Stimulated activated memory B cell treated with anti-CD40 and anti-IgM and Interleukin-4, amounts not matched to agents 10 μg/mL and 1 μg/mL and 100 μg/mL, for 72 hours (primary cell): ENCODE measurements around the gene FAM83G.
"Not testable (repeated sequence)": the region's sequence is repeated elsewhere in the genome, so short reads cannot be mapped to it uniquely, and the experiment has no call there.

ENCODE experiments used
- ATAC-seq: fragments of 150-1000 bp; cut with Tn5 transposase; 2 replicates; pipeline ENCODE4 v1.10.0; 2021
- H3K27ac Mint-ChIP-seq: one replicate; pipeline ENCODE4 v1.8.0; 2022; ENCODE audit warnings: mild to moderate bottlenecking, mixed read lengths
- H3K27me3 Mint-ChIP-seq: one replicate; pipeline ENCODE4 v1.8.0; 2022; ENCODE audit warnings: mixed read lengths
- H3K36me3 Mint-ChIP-seq: one replicate; pipeline ENCODE4 v1.8.0; 2022; ENCODE audit warnings: mixed read lengths
- H3K4me1 Mint-ChIP-seq: one replicate; pipeline ENCODE4 v1.8.0; 2022; ENCODE audit warnings: mixed read lengths
- H3K4me3 Mint-ChIP-seq: one replicate; pipeline ENCODE4 v1.8.0; 2022; ENCODE audit warnings: mild to moderate bottlenecking, moderate library complexity, mixed read lengths
- H3K9me3 Mint-ChIP-seq: one replicate; pipeline ENCODE4 v1.8.0; 2022; ENCODE audit warnings: mixed read lengths

The FAM83G gene

DNA sequence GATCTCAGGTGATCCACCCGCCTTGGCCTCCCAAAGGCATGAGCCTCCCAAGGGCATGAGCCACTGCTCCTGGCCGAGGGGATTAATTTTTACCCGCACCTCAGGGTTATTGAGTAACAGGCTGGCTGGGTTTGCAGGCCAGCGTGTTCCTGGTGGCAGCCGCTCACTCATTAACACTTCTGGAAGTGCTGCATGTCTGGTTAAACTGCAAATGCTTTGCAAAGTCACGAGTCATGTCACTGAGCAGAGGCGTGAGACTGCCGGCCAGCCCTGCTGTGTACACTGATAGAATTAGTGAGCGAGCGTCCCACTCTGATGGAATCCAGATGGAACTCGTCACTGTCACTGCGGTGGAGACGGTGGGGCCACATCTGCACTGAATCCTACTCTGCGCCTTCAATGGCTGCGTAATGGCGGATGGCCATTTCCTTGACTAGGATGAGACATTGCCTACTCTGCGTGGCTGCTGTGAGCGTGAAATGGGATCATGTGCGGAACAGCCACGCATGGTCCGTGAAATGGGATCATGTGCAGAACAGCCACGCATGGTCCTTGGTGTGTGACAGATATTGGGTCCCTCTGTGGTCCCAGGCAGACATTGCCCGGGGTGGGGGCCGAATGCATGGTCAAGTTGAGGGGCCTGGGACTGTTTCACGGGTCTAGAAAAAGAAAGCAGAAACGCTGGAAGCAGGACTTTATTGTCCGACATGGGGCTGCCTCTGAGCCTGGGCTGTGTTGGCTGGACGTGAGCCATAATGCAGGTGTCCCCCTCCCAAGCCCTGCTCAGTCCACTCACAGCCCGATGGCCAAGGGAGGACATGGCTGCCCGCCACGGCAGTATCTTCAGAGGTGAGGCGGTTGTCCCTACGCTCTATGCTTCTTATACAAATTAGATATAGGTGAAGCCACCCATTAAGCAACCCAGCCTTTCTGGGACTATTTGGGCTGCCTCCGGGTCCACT lies 53.3 kb downstream of the FAM83G start:
- Mint-ChIP-seq H3K27ac (no peak overlapping the region), H3K27me3 (peaks cover 36% of the 10 kb centered on the region), H3K9me3 (no peaks in the 10 kb centered on the region), H3K36me3 (no peaks in the 10 kb centered on the region), H3K4me3 (no peak overlapping the region), H3K4me1 (peaks cover 6% of the 10 kb centered on the region)
- ATAC-seq: no peak

DNA sequence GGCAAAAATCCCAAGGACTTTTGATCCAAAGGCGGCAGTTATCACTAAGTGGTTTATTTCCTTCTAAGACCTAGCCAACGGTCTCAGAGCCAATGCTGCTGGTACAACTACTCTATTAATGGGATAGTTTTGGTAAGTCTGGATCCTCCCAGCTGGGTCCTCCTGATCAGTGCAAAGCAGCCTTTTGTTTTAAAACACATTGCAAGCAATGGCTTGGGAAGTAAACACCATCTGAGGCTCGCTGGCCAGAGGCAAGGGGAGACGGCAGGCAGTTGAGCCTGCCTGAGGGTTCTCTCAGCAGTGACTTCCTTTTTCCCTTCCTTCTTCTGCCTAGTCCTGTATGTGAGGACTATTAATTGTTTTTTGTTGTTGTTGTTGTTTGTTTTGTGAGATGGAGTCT lies 54.2 kb downstream of the FAM83G start:
- no peaks in the 10 kb centered on the region for H3K36me3 Mint-ChIP-seq

DNA sequence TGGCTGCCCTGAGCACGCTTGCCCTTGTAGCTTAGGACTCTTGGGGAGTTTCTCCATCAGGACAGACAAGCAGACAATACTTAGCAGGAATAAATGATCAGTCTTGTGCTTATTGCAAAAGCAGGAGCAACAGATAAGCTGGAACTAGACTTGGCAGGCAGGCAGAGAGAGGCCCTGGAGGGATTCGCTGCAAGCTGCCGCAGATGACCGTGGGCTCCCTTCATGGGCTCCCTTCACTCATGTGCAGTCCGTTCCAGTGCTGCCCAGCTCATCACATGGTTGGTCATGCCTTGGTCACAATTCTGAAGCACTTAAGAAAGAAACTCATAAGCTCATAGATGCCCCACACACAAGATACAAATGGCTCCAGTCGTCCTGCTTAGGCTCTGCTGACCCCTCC lies 55.0 kb downstream of the FAM83G start:
- H3K27me3 Mint-ChIP-seq: peaks cover 49% of the 10 kb centered on the region
- H3K9me3 Mint-ChIP-seq: no peaks in the 10 kb centered on the region
- no peak for ATAC-seq
- H3K4me3 Mint-ChIP-seq: no peak overlapping the region
- H3K4me1 Mint-ChIP-seq: peaks cover 6% of the 10 kb centered on the region
- H3K27ac Mint-ChIP-seq: no peak overlapping the region
- H3K36me3 Mint-ChIP-seq: no peaks in the 10 kb centered on the region

More for the DNA sequence above, 54.2 kb downstream of the FAM83G start:
- H3K27ac Mint-ChIP-seq: no peak overlapping the region
- no peak for ATAC-seq
- H3K27me3 Mint-ChIP-seq: peaks cover 43% of the 10 kb centered on the region
- peaks cover 2% of the 10 kb centered on the region for H3K4me1 Mint-ChIP-seq
- no peak overlapping the region for H3K4me3 Mint-ChIP-seq
- H3K9me3 Mint-ChIP-seq: no peaks in the 10 kb centered on the region

DNA sequence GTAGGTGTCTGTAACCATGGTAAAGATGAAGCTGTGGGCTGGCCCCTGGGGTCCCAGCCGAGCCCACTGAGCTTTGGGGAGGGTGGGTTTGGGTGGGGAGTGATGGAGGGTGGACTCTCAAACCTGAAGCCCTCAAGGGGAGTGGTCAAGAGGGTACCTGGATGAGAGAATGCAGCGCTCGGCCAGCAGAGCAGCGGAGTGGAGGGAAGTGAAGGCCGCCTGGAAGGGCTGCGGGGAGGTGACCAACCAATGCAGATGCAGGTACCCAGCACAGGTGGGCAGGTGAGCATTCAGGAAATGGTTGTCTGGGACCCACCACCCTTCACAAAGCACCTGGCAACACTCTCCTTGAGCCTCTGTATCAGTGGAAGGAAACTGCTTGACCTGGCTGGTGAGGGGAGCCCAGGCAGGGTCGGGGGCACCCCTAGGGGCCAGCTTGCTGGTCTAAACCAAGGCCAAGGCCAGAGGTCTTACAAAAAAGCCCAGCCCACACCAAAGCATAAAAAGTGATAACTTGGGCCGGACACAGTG lies 56.0 kb downstream of the FAM83G start:
- no peaks in the 10 kb centered on the region for H3K9me3 Mint-ChIP-seq
- H3K4me3 Mint-ChIP-seq: no peak overlapping the region
- peaks cover 13% of the 10 kb centered on the region for H3K4me1 Mint-ChIP-seq
- peaks cover 49% of the 10 kb centered on the region for H3K27me3 Mint-ChIP-seq
- ATAC-seq: no peak
- H3K27ac Mint-ChIP-seq: no peak overlapping the region
- H3K36me3 Mint-ChIP-seq: no peaks in the 10 kb centered on the region

GRCh38 chr17:18947866-18948265 lies 56.7 kb downstream of the FAM83G start:
- Mint-ChIP-seq H3K27ac (peak overlapping the region; percentile 26), H3K4me1 (peaks cover 13% of the 10 kb centered on the region), H3K36me3 (no peaks in the 10 kb centered on the region), H3K27me3 (peaks cover 49% of the 10 kb centered on the region), H3K9me3 (no peaks in the 10 kb centered on the region), H3K4me3 (no peak overlapping the region)
- ATAC-seq: no peak

DNA sequence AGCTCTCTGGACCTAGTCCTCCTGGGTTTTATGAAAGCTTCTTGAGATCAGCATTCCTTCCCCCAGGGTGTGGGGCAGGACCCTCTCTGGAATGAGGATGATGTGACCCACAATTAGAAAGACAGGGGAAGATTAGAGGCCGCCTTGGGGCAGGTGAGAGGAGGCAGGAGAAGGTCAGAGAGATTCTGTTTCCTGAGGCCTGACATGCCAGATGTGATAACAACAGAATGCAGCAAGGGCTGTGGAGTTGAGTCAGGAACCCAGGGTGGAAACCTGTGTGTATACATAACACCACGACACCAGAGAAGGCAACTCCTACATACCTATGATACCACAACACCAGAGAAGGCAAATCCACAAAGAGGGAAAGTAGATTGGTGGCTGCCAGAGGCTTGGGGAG lies 58.0 kb downstream of the FAM83G start:
- Mint-ChIP-seq H3K4me3 (no peak overlapping the region), H3K4me1 (peaks cover 13% of the 10 kb centered on the region), H3K9me3 (no peaks in the 10 kb centered on the region), H3K36me3 (no peaks in the 10 kb centered on the region), H3K27ac (no peak overlapping the region), H3K27me3 (peaks cover 58% of the 10 kb centered on the region)
- ATAC-seq: no peak

DNA sequence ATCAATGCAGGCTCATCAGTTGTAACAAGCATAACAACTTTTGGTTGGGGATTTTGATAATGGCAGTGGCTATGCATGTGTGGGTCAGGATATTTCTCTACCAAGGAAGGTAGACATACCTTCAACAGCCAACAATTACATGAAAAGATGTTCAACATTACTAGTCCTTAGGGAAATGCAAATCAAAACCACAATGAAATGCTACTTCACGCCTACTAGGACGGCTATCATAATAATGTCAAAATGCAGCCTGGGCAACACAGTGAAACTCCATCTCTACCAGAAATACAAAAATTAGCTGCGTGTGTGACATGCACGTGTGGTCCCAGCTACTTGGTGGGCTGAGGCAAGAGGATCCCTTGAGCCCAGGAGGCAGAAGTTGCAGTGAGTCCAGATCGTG lies 59.9 kb downstream of the FAM83G start:
- H3K27ac Mint-ChIP-seq: no peak overlapping the region
- no peak overlapping the region for H3K4me3 Mint-ChIP-seq
- no peaks in the 10 kb centered on the region for H3K36me3 Mint-ChIP-seq
- H3K27me3 Mint-ChIP-seq: peaks cover 61% of the 10 kb centered on the region
- no peaks in the 10 kb centered on the region for H3K9me3 Mint-ChIP-seq
- H3K4me1 Mint-ChIP-seq: peaks cover 13% of the 10 kb centered on the region
- ATAC-seq: peak; percentile 56

DNA sequence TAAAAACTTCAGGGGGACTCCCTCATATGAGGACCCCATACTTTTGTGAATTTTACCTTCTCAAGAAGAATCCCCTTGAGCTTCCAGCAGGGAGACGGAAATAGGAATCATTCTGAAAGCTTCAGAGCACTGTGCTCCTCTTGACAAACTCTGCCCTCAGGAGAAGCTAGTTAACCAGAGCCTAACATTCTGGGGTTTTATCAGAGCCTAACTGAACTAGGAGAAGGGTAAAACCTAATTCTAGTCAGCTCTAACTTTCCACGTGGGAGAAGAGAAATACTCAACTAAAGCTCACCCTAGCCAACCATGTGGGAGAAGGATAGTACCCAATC lies 65.9 kb downstream of the FAM83G start:
- no peak for ATAC-seq
- H3K4me1 Mint-ChIP-seq: peaks cover 2% of the 10 kb centered on the region
- H3K27ac Mint-ChIP-seq: no peak overlapping the region
- no peaks in the 10 kb centered on the region for H3K9me3 Mint-ChIP-seq
- peaks cover 36% of the 10 kb centered on the region for H3K27me3 Mint-ChIP-seq
- no peak overlapping the region for H3K4me3 Mint-ChIP-seq
- H3K36me3 Mint-ChIP-seq: no peaks in the 10 kb centered on the region

DNA sequence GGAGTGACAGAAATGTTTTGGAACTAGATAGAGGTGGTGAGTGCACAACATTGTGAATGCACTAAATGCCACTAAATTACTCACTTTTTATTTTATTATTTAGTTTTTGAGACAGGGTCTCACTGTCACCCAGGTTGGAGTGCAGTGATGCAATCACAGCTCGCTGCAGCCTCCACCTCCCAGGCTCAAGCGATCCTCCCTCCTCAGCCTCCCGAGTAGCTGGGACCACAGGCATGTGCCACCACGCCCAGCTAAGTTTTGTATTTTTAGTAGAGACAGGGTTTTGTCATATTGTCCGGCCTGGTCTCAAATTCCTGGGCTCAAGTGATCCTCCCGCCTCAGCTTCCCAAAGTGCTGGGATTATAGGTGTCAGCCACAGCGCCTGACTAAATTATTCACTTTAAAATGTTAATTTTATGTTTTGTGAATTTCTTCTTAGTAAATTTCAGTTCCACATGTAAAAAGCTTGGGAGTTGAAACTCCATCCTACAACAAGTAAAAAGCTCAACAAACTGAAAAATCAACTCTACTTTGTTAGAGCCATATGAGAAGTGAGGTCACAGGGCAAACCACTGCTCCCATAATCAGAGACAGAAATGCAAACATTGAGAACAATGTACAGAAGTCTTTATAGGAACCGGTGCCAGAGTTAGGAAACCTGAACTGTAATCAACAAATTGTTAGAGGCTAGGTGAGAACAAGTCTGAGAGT lies 66.4 kb downstream of the FAM83G start:
- no peak for ATAC-seq
- Mint-ChIP-seq H3K36me3 (no peaks in the 10 kb centered on the region), H3K27me3 (peaks cover 38% of the 10 kb centered on the region), H3K27ac (no peak overlapping the region), H3K4me3 (no peak overlapping the region), H3K9me3 (no peaks in the 10 kb centered on the region), H3K4me1 (peaks cover 7% of the 10 kb centered on the region)

DNA sequence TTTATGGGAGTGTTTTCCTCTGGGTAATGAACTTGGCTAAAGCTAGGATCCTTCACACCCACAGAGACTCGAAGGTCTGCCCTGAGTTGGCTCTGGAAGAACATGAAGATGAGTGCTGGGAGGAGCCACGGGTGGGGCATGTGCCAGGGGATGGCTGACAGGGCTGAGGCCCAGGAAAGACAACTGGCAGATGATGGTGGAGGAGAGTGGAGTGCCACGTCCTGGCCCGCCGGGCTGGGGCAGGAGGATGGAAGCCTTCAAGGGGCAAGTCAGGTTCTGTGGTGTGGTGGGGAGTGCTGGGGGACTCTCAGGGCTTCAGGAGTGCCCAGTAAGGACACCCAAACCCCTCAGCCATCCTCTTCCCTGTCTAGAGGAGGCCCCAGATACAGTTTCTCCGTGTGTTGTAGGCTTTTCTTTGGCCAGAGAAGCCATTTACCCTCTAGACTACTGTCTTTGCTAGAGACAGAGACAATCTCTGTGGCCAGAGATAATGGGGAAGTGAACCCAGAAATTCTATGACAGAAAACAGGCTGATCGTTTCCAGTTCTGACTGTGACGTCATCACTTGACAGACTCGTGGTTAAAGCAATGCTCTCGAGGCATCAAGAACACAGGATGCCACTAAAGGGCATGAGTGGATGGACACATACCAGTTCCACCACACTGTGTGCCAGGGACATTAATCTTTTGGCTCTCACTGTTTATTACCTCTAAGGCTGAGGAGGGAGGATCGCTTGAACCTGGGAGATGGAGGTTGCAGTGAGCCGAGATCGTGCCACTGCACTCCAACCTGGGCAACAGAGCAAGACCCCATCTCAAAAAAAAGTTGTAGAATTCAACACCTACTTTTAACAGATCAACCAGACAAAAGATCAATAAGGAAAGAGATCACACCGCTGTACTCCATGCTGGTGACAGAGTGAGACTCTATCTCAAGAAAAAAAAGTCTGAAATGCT lies 71.2 kb downstream of the FAM83G start:
- Mint-ChIP-seq H3K4me3 (no peak overlapping the region), H3K27ac (no peak overlapping the region), H3K9me3 (no peaks in the 10 kb centered on the region), H3K27me3 (peaks cover 13% of the 10 kb centered on the region), H3K4me1 (peaks cover 18% of the 10 kb centered on the region), H3K36me3 (peaks cover 38% of the 10 kb centered on the region)
- peak; percentile 59 for ATAC-seq

GRCh38 chr17:18932360-18933055 lies 72.1 kb downstream of the FAM83G start:
- Mint-ChIP-seq H3K9me3 (no peaks in the 10 kb centered on the region), H3K27ac (no peak overlapping the region), H3K4me1 (peaks cover 18% of the 10 kb centered on the region), H3K27me3 (peaks cover 13% of the 10 kb centered on the region), H3K4me3 (no peak overlapping the region), H3K36me3 (peaks cover 44% of the 10 kb centered on the region)
- no peak for ATAC-seq

DNA sequence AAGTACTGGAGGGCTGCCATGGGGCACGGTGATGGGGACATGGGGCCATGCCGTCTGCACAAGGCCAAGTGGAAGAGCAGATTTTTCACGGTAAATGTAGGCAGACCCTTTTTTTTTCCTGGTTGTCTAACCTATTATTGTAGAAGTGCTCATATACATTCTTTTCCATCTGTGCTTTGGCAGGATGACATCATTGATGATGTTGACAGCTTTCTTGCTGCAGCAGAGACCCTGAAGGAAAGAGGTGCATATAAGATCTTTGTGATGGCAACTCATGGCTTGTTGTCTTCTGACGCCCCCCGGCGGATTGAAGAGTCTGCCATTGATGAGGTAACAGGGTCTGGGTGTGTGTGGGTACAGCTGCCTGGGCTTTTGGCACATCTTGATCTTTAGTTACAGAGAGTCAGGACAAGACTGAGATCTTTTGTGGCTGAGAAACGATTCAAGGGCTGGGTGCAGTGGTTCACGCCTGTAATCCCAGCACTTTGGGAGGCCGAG lies 75.9 kb downstream of the FAM83G start:
- ATAC-seq: no peak
- Mint-ChIP-seq H3K36me3 (peaks cover 54% of the 10 kb centered on the region), H3K4me3 (no peak overlapping the region), H3K27ac (no peak overlapping the region), H3K27me3 (peaks cover 3% of the 10 kb centered on the region), H3K9me3 (no peaks in the 10 kb centered on the region), H3K4me1 (peaks cover 17% of the 10 kb centered on the region)

DNA sequence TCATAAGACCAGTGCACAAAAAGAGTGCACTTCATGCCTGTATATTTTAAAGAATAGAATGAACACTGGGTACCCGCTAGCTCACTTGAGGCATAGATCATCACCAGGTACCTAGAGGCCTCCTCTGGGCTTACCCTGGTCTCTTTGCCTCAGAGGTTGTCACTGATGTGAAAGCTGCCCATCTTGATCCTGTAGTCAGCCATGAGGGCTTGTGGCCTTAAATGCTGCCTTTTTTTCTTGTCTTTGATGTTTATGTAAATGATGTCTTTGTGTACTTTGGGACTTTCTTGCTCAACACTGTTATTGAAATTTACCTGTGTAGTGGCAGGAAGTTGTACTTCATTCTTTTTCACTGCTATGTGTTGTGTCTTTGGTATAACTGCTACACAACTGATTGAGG lies 79.4 kb downstream of the FAM83G start:
- Mint-ChIP-seq H3K27me3 (no peaks in the 10 kb centered on the region), H3K36me3 (peaks cover 34% of the 10 kb centered on the region), H3K4me1 (peaks cover 26% of the 10 kb centered on the region), H3K9me3 (no peaks in the 10 kb centered on the region), H3K27ac (no peak overlapping the region), H3K4me3 (no peak overlapping the region)
- ATAC-seq: no peak

- Mint-ChIP-seq H3K27ac (peak overlapping the region; percentile 93), H3K4me1 (peaks cover 41% of the 10 kb centered on the region), H3K4me3 (peak overlapping the region; percentile 9), H3K36me3 (peaks cover 22% of the 10 kb centered on the region)
- not testable (repeated sequence) for H3K9me3 Mint-ChIP-seq, H3K27me3 Mint-ChIP-seq, ATAC-seq
Observed at GRCh38 chr17:18922596-18922995, 82.0 kb downstream of the FAM83G start.
